Measurements from ENCODE around the gene APOBEC3A.

The APOBEC3A gene

DNA sequence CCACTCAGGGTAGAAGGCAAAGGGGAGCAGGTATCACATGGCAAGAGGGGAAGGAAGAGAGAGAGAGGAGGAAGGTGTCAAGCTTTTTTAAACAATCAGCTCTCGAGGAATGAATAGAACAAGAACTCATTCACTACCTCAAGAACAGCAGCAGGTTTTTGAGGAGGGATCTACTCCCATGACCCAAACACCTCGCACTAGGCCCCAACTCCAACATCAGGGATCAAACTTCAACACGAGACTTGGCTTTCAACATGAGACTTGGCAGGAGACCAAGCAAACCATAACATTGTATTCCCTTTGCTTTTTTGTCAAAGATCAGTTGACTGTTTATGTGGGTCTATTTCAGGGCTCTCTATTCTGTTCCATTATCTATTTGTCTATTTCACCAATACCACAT is 26.9 kb upstream of the APOBEC3A start:
- peaks cover 8% of the 10 kb centered on the region for H3K9me3 Mint-ChIP-seq
- H3K27me3 Mint-ChIP-seq (ENCODE audit: low read depth), result no peaks in the 10 kb centered on the region
- no peak for TF ChIP-seq CTCF (IDR thresholded peaks at IDR 0.05; ENCODE audit: unreplicated experiment in 3 of 3)
- H3K36me3 Mint-ChIP-seq (ENCODE audit: low read depth), result no peaks in the 10 kb centered on the region
- H3K27ac Mint-ChIP-seq, result no peak overlapping the region
- no peak overlapping the region for H3K4me3 Mint-ChIP-seq
- H3K4me1 Mint-ChIP-seq, result peaks cover 21% of the 10 kb centered on the region

DNA sequence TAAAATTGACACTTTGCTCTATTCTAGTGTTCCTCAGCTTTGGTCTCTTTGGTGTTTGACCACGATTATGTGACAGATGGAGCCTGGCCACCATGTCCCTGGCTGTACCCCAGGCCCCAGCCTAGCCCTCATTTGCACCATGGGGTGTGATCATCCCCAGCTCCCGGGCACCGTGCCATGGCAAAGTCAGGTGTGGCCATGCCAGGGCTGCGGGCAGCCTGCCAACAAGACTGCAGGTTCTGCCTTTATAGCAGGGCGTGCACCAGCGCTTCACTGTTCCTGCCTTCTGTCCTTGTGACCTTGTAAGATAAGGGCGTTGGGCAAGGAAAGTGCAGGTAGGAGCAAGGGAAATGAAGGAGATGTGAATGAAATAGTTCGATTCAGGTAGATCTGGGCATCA is 22.4 kb upstream of the APOBEC3A start:
- no peaks in the 10 kb centered on the region for H3K36me3 Mint-ChIP-seq (ENCODE audit: low read depth)
- H3K27ac Mint-ChIP-seq, result peak overlapping the region in 1 of 3 experiments; percentile 6
- no peak overlapping the region for H3K4me3 Mint-ChIP-seq
- H3K27me3 Mint-ChIP-seq (ENCODE audit: low read depth), result no peaks in the 10 kb centered on the region
- peaks cover 8% of the 10 kb centered on the region for H3K9me3 Mint-ChIP-seq
- TF ChIP-seq CTCF (IDR thresholded peaks at IDR 0.05; ENCODE audit: unreplicated experiment in 3 of 3), result no peak
- H3K4me1 Mint-ChIP-seq, result peaks cover 18% of the 10 kb centered on the region

GRCh38 chr22:38935616-38936015 is 21.8 kb upstream of the APOBEC3A start:
- H3K27me3 Mint-ChIP-seq (ENCODE audit: low read depth), result no peaks in the 10 kb centered on the region
- peaks cover 18% of the 10 kb centered on the region for H3K4me1 Mint-ChIP-seq
- H3K36me3 Mint-ChIP-seq (ENCODE audit: low read depth), result no peaks in the 10 kb centered on the region
- TF ChIP-seq CTCF (IDR thresholded peaks at IDR 0.05; ENCODE audit: unreplicated experiment in 3 of 3), result no peak
- no peak overlapping the region for H3K4me3 Mint-ChIP-seq
- no peak overlapping the region for H3K27ac Mint-ChIP-seq
- H3K9me3 Mint-ChIP-seq, result peaks cover 5% of the 10 kb centered on the region

- no peaks in the 10 kb centered on the region for H3K27me3 Mint-ChIP-seq (ENCODE audit: low read depth)
- H3K27ac Mint-ChIP-seq, result no peak overlapping the region
- H3K4me1 Mint-ChIP-seq, result peaks cover 18% of the 10 kb centered on the region
- no peak overlapping the region for H3K4me3 Mint-ChIP-seq
- peaks cover 5% of the 10 kb centered on the region for H3K9me3 Mint-ChIP-seq
- TF ChIP-seq CTCF (IDR thresholded peaks at IDR 0.05; ENCODE audit: unreplicated experiment in 3 of 3), result no peak
- no peaks in the 10 kb centered on the region for H3K36me3 Mint-ChIP-seq (ENCODE audit: low read depth)
These were observed 20.8 kb upstream of the APOBEC3A start for GRCh38 chr22:38936562-38936961.

GRCh38 chr22:38937036-38937435 is 20.4 kb upstream of the APOBEC3A start:
- Mint-ChIP-seq H3K9me3 (peaks cover 5% of the 10 kb centered on the region), H3K4me1 (peaks cover 18% of the 10 kb centered on the region), H3K36me3 (ENCODE audit: low read depth) (no peaks in the 10 kb centered on the region), H3K27ac (peak overlapping the region in 2 of 3 experiments; percentile 0 to 4), H3K27me3 (ENCODE audit: low read depth) (no peaks in the 10 kb centered on the region), H3K4me3 (no peak overlapping the region)
- TF ChIP-seq CTCF (IDR thresholded peaks at IDR 0.05; ENCODE audit: unreplicated experiment in 3 of 3), result no peak

DNA sequence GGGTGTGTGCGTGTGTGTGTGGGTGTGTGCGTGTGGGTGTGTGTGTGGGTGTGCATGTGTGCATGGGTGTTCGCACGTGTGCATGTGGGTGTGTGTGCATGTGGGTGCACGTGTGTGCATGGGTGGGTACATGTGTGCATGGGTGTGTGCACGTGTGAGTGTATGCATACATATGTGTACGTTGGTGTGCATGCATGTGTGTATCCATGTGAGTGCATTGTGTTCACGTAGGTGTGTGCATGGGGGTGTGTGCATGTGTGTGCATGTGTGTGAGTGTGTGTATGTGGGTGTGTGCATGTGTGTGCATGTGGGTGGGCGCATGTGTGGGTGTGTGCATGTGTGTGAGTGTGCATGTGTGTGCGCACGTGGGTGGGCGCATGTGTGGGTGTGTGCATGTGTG is 19.9 kb upstream of the APOBEC3A start:
- Mint-ChIP-seq H3K27ac (peak overlapping the region in 2 of 3 experiments; percentile 0 to 4), H3K27me3 (ENCODE audit: low read depth) (no peaks in the 10 kb centered on the region), H3K4me1 (peaks cover 18% of the 10 kb centered on the region), H3K4me3 (no peak overlapping the region), H3K9me3 (no peaks in the 10 kb centered on the region), H3K36me3 (ENCODE audit: low read depth) (no peaks in the 10 kb centered on the region)
- TF ChIP-seq CTCF (IDR thresholded peaks at IDR 0.05; ENCODE audit: unreplicated experiment in 3 of 3), result no peak

Data from nephron (organoid).